NT2/D1 (cell line): Measurements from ENCODE around the gene PRND.

ENCODE experiments used
- SUZ12 ChIP-seq: IDR thresholded peaks from 2 replicates; pipeline ENCODE4 v1.6.1; 2011; ENCODE audit not compliant: insufficient read length, insufficient read depth; ENCODE audit errors: extremely low read depth
- YY1 ChIP-seq: IDR thresholded peaks from 2 replicates; pipeline ENCODE4 v1.6.1; 2011; ENCODE audit not compliant: insufficient read length, insufficient read depth

DNA sequence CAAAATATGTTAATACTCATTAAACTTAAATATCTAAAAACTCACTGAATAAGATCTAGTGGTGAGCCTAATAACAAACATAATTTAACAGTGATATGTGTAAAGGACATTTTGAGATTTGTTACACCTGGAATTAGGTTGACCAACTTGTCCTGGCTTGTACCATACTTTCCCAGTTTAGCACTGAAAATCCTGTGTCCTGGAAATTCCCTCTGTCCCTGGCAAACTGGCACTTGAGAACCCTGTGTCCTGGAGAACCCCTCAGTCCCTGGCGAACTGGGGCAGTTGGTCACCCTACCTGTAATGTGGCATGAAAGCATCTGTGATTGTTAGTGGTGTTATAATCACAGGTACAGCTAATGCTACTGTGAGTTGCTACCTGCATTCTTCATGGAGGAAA lies 6.9 kb upstream of the PRND start:
- TF ChIP-seq SUZ12 (no peak), YY1 (no peak)
